Measurements from ENCODE around the gene ZNF728. TPM values are rescaled to one million over a fixed set of nuclear protein-coding genes. Genes with fewer than 3 reads are reported as not detected.
A peak's percentile ranks its signal among the peaks of the same experiment; 100 is the strongest.

ZNF728 gene
- 0.25 and 1.4 TPM in 2 replicates for total RNA-seq (2011; cell fraction: chromatin; rRNA removed; ENCODE audit: low replicate concordance)
- not detected in 2 replicates for total RNA-seq (2011; cell fraction: nucleolus; rRNA removed)
- total RNA-seq (2011; cell fraction: nucleoplasm; rRNA removed) = 0.15 TPM in 1 of 2 replicates, not detected in the other
- total RNA-seq (2014; rRNA removed) (0.77 and 0.94 TPM in 2 replicates), total RNA-seq (2014; rRNA removed; fragmentation: Illumina TruSeq; extraction: Trizol) (1.3 and 1.7 TPM in 2 replicates), total RNA-seq (2015; rRNA removed; fragmentation: Illumina TruSeq; extraction: Trizol) (1.2 and 1.5 TPM in 2 replicates), total RNA-seq (2021) (0.67 and 1.0 TPM in 2 replicates), polyA plus RNA-seq (2011; rRNA removed) (0.09 and 0.26 TPM in 2 replicates), polyA plus RNA-seq (2014; fragmentation: Illumina TruSeq; extraction: Trizol) (0.40 and 0.71 TPM in 2 replicates), polyA plus RNA-seq (2014; fragmentation: Nextera tagmentation; extraction: Ambion mirVana) (under 1 TPM; 0.34 to 0.45 TPM), polyA plus RNA-seq (2014; rRNA removed) (0.38 and 0.46 TPM in 2 replicates), polyA minus RNA-seq (2011; rRNA and poly(A)+ RNA removed) (0.12 and 1.5 TPM in 2 replicates), Bru-seq, nascent RNA (percentile 49 among the genes with signal in this experiment), BruChase-seq, experiment 1, labeled RNA remaining after a 2-hour chase (percentile 54 among the genes with signal in this experiment), BruChase-seq, experiment 2, labeled RNA remaining after a 6-hour chase (percentile 54 among the genes with signal in this experiment)
- polyA plus RNA-seq (2011; cell fraction: cytosol; rRNA removed) = 0.07 TPM in 1 of 2 replicates, not detected in the other
- polyA plus RNA-seq (2011; cell fraction: nucleus; rRNA removed) = 0.14 TPM in 1 of 2 replicates, not detected in the other
- polyA plus RNA-seq (2012) = 0.23 and 0.46 TPM in 2 replicates
- 0.67 TPM in 1 of 2 replicates, not detected in the other for polyA minus RNA-seq (2011; cell fraction: cytosol; rRNA and poly(A)+ RNA removed)
- polyA minus RNA-seq (2011; cell fraction: nucleus; rRNA and poly(A)+ RNA removed) = 0.54 TPM in 1 of 2 replicates, not detected in the other
- long read RNA-seq, experiment 1, partial matches to known transcripts = 0 of 1 reads
- long read RNA-seq, experiment 1, other reads (novel, unspliced or antisense) = 1 of 1 reads
- long read RNA-seq, experiment 2 = 0 reads
- long read RNA-seq, experiment 3 = 0 reads

DNA sequence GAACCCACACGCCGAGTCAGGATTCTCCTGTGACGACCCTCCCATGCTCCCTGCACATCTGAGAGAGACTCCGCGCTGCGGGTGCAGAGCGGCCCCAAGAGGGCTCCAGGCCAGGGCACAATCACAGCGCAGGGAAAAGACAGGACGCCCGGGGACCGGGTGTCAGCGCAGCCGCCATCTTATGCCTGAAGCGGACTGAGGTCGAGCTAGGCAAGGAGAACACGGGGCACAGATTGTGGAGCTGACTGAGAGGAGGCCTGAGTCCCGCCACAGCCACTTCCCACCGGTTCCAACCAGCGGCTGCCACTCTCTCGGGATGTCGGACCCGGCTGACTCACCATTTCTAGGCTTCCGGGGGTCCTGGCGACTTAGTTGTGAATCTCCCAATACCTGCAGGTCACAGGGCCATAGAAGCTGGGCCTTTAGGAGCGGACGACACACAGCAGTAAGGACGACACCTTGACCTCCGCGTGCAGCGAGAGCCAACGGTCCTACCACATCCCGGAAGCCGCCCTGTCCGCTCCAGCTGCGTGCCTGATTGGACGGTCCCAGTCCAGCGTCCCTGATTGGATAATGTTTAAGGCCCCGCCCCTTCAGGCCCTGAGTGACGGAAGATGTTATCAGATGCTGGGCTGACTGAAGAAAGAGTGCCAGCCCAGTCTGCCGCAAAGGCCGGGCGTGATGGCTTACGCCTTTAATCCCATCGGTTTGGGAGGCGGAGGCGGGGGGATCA, at the start of gene ZNF728:
TSS of gene ZNF728 (minus strand) at position 487 of the 733 bp plus-strand sequence. CDS start at position 341, 146 bp downstream.
- no peak for FAIRE-seq
- TF ChIP-seq, protein P1, sequence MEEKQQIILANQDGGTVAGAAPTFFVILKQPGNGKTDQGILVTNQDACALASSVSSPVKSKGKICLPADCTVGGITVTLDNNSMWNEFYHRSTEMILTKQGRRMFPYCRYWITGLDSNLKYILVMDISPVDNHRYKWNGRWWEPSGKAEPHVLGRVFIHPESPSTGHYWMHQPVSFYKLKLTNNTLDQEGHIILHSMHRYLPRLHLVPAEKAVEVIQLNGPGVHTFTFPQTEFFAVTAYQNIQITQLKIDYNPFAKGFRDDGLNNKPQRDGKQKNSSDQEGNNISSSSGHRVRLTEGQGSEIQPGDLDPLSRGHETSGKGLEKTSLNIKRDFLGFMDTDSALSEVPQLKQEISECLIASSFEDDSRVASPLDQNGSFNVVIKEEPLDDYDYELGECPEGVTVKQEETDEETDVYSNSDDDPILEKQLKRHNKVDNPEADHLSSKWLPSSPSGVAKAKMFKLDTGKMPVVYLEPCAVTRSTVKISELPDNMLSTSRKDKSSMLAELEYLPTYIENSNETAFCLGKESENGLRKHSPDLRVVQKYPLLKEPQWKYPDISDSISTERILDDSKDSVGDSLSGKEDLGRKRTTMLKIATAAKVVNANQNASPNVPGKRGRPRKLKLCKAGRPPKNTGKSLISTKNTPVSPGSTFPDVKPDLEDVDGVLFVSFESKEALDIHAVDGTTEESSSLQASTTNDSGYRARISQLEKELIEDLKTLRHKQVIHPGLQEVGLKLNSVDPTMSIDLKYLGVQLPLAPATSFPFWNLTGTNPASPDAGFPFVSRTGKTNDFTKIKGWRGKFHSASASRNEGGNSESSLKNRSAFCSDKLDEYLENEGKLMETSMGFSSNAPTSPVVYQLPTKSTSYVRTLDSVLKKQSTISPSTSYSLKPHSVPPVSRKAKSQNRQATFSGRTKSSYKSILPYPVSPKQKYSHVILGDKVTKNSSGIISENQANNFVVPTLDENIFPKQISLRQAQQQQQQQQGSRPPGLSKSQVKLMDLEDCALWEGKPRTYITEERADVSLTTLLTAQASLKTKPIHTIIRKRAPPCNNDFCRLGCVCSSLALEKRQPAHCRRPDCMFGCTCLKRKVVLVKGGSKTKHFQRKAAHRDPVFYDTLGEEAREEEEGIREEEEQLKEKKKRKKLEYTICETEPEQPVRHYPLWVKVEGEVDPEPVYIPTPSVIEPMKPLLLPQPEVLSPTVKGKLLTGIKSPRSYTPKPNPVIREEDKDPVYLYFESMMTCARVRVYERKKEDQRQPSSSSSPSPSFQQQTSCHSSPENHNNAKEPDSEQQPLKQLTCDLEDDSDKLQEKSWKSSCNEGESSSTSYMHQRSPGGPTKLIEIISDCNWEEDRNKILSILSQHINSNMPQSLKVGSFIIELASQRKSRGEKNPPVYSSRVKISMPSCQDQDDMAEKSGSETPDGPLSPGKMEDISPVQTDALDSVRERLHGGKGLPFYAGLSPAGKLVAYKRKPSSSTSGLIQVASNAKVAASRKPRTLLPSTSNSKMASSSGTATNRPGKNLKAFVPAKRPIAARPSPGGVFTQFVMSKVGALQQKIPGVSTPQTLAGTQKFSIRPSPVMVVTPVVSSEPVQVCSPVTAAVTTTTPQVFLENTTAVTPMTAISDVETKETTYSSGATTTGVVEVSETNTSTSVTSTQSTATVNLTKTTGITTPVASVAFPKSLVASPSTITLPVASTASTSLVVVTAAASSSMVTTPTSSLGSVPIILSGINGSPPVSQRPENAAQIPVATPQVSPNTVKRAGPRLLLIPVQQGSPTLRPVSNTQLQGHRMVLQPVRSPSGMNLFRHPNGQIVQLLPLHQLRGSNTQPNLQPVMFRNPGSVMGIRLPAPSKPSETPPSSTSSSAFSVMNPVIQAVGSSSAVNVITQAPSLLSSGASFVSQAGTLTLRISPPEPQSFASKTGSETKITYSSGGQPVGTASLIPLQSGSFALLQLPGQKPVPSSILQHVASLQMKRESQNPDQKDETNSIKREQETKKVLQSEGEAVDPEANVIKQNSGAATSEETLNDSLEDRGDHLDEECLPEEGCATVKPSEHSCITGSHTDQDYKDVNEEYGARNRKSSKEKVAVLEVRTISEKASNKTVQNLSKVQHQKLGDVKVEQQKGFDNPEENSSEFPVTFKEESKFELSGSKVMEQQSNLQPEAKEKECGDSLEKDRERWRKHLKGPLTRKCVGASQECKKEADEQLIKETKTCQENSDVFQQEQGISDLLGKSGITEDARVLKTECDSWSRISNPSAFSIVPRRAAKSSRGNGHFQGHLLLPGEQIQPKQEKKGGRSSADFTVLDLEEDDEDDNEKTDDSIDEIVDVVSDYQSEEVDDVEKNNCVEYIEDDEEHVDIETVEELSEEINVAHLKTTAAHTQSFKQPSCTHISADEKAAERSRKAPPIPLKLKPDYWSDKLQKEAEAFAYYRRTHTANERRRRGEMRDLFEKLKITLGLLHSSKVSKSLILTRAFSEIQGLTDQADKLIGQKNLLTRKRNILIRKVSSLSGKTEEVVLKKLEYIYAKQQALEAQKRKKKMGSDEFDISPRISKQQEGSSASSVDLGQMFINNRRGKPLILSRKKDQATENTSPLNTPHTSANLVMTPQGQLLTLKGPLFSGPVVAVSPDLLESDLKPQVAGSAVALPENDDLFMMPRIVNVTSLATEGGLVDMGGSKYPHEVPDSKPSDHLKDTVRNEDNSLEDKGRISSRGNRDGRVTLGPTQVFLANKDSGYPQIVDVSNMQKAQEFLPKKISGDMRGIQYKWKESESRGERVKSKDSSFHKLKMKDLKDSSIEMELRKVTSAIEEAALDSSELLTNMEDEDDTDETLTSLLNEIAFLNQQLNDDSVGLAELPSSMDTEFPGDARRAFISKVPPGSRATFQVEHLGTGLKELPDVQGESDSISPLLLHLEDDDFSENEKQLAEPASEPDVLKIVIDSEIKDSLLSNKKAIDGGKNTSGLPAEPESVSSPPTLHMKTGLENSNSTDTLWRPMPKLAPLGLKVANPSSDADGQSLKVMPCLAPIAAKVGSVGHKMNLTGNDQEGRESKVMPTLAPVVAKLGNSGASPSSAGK (IDR thresholded peaks at IDR 0.05) = peak; percentile 19; the same call in 1 of the 2 replicates
- TF ChIP-seq TCF7 (IDR thresholded peaks at IDR 0.05; ENCODE audit: borderline replicate concordance) (no peak), SETDB1 (IDR thresholded peaks at IDR 0.05; ENCODE audit: low read length) (no peak), POLR2G (IDR thresholded peaks at IDR 0.05; ENCODE audit: low read depth, low read length) (peak; percentile 47; the same call in 1 of the 2 replicates), SMAD2 (IDR thresholded peaks at IDR 0.05; ENCODE audit: low read depth, low read length) (no peak), SRSF7 (optimal IDR thresholded peaks at IDR 0.05; ENCODE audit: low read depth, low read length) (no peak)

More for the DNA sequence above, at the start of gene ZNF728:
- H3K4me3 ChIP-seq = peak within 1 kb of the TSS; percentile 22
- in situ Hi-C loops (cut with MboI) (no loop called here), intact Hi-C loops (cut with micrococcal nuclease) (no loop called here)
- peak; percentile 69 for ATAC-seq
- H3K9ac ChIP-seq (ENCODE audit: insufficient read depth in 1 of 2, low read depth in 2 of 2, low read length in 2 of 2) = no peak within 1 kb of the TSS
- no peaks in the 10 kb centered on the region for H3K27me3 ChIP-seq (ENCODE audit: control insufficient read depth in 2 of 2, insufficient read depth in 2 of 2, low read length in 2 of 2)
- BruUV-seq (replicated peaks) = TSS peak; percentile 55
- H2AFZ ChIP-seq (ENCODE audit: low read depth, low read length) = no peak within 1 kb of the TSS
- H3K9me3 ChIP-seq (replicated peaks; ENCODE audit: control insufficient read depth, insufficient read depth, low read depth, low read length) = no peaks in the 10 kb centered on the region
- no peaks in the 10 kb centered on the region for H3K79me2 ChIP-seq (ENCODE audit: control insufficient read depth, insufficient read depth, low read length)
- no peak within 1 kb of the TSS for H3K27ac ChIP-seq (ENCODE audit: extremely low read depth, low read depth, low read length)
- no peaks in the 10 kb centered on the region for H3K36me3 ChIP-seq (ENCODE audit: control insufficient read depth, insufficient read depth, low read length)
- ChIA-PET POLR2A (no interaction called here), CTCF (ENCODE audit: low intra/inter-chr PET ratio) (no interaction called here)
- 3% methylated on average over 40 of the region's 46 CpGs for WGBS (ENCODE audit: insufficient coverage, low coverage, missing lambda C conversion rate)
- H4K20me1 ChIP-seq (replicated peaks; ENCODE audit: control insufficient read depth, insufficient read depth, low read length) = no peaks in the 10 kb centered on the region
- DNase-seq (ENCODE audit: extremely low read depth in 1 of 4, low spot score in 3 of 4) = peak; percentile 18 to 48 (median 20)
- H3K9me1 ChIP-seq (ENCODE audit: control insufficient read depth, insufficient read depth, low read length) = no peaks in the 10 kb centered on the region
- no peaks in the 10 kb centered on the region; a peak in 1 of 5 replicates for H3K4me1 ChIP-seq (replicated peaks in 1 of 2; ENCODE audit: control insufficient read depth in 2 of 2, insufficient read depth in 2 of 2, low read length in 2 of 2)
- peak within 1 kb of the TSS; percentile 21 for H3K4me2 ChIP-seq (ENCODE audit: insufficient read depth, low read length)

All from K562 (cell line).